Activated CD8-positive, alpha-beta memory T cell treated with anti-CD3 and anti-CD28 coated beads for 48 hours (primary cell): ENCODE measurements around the gene MED27.

Experiments used
- DNase-seq, 3 experiments: peaks; one replicate each; pipeline ENCODE4 v3.0.0-alpha.2; 2020; ENCODE audit warnings: low read depth in 2 of 3, low spot score in 2 of 3

Gene MED27

DNA sequence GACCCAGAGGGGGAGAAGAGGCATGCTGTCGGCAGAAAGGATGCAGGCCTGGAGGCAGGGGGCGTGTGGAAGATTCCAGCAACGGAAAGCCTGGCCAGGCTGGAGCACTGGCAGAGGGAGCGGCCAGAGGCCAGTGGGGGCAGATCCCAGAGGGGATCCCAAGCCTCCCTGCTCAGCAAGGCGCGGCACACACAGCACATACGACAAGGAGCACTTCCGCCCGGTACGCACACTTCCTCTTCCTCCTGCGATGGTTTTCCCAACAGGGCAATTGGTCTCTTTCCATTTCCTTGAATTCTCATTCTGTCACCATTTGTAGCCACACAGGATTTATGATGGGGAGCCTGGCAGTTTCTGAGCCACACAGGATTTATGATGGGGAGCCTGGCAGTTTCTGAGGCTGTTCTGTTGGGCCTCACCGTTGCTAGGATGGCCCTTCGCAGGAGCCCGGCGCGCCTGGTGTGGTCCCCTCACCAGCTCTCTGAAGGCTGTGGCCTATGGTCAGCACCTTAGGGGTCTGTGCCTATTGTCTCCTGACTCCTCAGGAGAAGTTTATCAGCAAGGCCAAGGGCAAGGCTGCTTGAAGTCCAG is 216.3 kb downstream of the MED27 start:
- DNase-seq: no peak

DNA sequence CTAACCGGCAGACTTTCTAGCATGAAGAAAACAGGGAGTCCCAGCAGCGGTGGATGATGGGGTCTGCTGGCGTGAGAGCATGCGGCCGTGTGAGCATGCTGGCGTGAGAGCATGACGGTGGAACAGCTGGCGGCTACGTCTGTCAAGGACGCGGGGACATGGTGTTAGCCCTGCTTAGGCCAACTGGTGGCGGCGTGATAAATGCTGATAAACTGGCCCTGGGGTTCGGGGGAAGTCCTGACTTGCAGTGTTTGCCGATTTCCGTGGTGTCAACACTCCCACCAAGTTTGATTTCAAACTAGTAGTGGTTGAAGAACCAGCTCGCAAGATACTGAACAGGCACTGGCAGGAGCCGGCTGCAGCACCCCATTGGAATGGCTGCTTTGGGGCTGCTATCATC is 217.4 kb downstream of the MED27 start:
- no peak for DNase-seq

DNA sequence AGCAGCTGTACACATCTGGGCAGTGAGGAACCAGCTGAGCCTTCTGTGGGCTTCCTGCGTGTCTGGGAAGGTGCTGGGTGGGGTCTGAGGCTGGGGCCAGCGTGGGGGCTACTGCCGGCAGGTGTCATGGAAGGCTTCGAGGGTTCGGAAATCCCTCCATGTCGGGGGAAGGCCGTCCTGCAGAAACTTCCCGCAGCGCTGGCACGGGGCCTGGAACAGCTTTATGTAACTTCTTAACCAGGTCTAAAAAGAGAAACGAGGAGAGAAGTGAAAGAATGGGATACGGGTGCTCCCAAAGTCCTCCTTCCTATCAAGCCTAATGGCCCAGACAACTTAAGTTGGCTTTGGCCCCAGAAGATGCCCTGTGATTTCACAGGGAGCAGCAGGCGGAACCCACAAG is 219.2 kb downstream of the MED27 start:
- no peak for DNase-seq

DNA sequence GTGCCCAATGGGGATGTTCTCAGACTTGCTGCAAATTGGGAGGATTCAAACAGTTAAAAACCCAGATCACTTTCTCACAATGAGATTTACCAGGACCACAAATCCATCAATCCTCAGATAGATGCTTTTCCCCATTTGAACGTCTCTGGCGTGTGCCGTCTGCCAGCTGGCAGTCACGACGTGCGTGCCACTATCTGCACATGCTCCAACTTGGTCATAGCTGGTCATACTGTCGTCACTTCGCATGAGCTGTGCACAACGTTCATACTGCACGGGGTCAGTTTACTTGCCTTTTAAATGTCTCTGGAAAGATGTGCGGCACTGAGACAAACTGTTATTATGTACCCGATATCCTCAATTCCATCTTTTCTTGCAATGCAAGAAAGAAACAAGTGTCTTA is 221.5 kb downstream of the MED27 start:
- no peak for DNase-seq

DNA sequence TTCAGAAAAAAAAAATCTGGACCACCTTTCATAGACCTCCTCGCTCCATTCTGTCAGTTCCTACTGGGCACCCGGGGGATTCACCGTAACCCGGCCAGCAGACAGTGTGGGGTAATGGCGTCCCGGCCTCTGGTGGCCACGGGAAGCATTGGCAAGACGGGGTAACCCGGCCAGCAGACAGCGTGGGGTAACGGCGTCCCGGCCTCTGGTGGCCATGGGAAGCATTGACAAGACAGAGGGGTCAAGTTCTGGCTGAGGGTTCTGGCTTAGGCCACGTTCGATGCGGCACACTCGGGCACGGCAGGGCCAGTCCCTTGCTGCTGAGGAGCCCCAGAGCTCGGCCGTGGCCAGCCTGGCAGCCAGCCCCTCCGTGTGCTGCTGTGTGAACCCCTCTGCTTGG is 223.6 kb downstream of the MED27 start:
- no peak for DNase-seq

DNA sequence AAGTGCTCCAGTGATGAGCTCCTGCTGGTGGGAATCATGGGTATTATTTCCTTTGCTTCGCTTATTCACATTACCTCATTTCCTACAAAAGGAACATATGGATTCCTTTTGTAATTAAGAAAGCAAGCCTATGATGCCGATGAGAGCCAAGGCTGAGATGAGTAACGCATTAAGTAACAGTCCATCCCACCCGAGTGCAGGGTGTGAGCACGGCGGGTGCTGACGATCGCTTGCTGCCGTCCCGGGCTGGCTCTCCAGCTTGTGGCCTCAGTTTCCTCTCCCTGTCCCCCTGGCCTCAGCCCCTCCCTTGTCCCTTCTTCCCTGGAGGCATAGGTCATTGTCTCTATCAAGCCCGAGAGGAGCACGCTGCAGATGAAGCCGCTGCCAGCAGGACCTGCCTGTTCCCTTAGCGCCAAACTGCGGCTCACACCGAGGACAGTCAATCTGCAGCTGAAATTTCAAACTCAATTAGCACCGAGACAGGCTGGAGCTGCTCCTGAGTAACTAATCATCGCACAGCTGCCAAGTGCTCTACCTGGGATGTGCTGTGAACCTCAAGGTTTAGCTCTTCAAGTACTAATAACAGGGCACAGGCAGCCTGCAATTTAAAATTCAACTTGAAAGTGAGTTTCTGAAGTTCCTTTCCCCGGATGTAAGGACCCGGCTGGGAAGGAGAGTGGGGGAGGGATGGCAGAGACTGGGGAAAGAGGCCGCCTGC is 224.6 kb downstream of the MED27 start:
- no peak for DNase-seq

DNA sequence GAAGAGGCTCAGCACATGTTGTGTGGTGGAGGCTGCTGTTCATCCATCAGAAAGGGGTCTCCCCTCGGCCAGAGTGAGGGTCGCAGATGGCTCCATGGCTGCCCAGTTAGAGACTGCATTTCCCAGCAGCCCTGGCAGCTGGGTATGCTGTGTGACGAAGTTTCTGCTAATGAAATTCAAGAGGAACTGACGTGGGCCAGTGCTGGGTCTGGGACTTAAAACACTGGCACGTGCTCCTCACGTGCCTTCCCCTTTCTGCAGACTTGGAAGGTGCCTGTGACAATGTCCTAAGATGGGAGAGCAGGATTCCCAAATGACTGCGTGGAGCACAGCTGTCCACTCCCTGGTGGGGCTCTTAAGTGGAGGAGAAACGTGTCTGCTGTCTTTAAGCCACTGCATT is 225.3 kb downstream of the MED27 start:
- DNase-seq: no peak

DNA sequence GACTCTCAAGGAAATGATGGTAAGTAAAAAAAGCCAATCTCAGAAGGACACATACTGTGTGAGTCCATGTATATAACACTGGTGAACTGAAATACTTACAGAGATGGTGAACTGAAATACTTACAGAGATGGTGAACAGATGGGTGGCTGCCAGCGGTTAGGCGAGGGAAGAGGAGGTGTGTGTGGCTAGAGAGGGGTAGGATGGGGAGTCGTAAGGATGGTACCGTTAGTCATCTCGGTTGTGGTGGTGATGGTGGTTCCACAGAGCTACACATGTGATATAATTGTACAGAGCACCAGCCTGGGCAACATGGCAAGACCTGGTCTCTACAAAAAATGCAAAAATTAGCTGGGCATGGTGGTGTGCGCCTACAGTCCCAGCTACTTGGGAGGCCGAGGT is 226.2 kb downstream of the MED27 start:
- no peak for DNase-seq

DNA sequence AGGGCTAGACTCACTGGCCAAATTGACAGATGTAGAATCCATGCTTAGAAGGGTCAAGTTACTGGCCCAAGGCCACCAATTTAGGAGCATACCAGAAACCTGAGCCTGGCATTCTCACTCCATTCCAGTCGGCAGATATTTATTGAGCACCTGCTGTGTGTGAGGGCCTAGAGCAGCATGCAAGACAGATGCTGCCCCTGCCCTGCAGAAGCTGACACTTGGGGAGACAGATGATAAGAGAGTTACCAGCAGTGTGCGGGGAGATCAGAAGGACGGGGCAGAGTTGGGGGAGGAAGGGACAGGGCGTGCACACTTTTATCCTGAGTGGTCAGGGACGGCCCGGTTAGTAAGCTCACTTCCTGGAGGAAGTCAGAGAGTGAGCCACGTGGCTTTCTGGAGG is 228.3 kb downstream of the MED27 start:
- DNase-seq: no peak

DNA sequence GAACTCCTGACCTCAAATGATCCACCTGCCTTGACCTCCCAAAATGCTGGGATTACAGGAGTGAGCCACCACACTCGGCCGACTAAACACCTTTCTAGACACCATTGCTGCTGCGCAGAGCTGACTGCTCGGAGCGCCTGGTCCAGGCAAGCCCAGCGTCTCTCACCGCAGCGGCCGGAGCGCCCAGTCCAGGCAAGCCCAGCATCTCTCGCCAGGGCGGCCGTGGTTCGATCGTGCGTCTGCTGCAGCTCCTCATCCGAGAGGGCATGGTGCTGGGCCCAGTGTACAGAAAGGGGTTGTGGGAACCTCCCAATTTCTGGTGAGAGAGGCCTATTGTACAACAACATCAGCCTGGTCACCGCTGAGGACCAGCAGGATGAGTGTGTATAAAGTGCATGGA is 230.3 kb downstream of the MED27 start:
- no peak for DNase-seq

DNA sequence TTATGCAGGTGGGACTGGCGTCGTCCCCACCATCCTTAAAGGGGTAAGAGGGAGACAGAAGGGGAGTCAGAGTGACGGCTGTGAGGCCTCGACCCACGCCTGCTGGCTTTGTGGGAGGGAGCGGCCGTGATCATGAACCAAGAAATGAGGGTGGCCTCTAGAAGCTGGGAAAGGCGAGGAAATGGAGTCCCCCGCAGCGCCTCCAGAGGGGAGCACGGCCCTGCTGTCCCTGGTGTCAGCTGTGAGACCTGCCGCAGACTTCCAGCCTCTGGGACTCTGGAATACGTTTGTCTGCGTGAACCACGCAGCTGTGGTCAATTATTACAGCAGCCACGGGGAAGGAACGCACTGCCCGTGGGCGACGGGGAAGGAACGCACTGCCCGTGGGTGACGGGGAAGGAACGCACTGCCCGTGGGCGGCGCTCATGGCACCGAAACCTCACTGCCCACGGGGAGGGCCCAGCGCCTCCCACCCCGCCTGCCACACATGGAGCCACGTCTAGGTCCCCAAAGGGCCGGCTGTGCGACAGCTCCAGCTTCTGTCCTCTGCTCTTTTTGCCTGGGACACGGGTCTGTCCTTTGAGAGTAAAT is 231.0 kb downstream of the MED27 start:
- no peak for DNase-seq

DNA sequence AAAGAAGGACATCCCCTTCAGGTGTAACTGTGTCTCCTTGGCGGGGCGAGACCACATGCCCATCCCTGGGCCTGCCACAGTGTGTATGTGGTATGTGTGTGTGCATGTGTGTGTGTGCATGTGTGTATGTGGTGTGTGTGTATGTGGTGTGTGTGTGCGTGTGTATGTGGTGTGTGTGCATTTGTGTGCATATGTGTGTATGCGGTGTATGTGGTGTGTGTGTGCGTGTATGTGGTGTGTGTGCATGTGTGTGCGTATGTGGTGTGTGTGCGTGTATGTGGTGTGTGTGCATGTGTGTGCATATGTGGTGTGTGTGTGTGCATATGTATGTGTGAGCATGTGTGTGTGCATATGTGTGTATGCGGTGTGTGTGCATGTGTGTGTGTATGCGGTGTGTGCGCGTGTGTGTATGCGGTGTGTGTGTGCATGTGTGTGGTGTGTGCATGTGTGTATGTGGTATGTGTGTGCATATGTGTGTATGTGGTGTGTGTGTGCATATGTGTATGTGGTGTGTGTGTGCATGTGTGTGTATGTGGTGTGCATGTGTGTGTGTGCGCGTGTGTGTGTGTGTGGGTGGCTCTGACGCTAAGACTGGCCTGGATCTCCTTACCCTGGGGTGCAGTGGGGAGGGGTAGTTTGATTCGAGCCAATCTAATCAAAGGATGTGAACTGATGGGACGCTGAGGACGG is 231.9 kb downstream of the MED27 start:
- DNase-seq: no peak

DNA sequence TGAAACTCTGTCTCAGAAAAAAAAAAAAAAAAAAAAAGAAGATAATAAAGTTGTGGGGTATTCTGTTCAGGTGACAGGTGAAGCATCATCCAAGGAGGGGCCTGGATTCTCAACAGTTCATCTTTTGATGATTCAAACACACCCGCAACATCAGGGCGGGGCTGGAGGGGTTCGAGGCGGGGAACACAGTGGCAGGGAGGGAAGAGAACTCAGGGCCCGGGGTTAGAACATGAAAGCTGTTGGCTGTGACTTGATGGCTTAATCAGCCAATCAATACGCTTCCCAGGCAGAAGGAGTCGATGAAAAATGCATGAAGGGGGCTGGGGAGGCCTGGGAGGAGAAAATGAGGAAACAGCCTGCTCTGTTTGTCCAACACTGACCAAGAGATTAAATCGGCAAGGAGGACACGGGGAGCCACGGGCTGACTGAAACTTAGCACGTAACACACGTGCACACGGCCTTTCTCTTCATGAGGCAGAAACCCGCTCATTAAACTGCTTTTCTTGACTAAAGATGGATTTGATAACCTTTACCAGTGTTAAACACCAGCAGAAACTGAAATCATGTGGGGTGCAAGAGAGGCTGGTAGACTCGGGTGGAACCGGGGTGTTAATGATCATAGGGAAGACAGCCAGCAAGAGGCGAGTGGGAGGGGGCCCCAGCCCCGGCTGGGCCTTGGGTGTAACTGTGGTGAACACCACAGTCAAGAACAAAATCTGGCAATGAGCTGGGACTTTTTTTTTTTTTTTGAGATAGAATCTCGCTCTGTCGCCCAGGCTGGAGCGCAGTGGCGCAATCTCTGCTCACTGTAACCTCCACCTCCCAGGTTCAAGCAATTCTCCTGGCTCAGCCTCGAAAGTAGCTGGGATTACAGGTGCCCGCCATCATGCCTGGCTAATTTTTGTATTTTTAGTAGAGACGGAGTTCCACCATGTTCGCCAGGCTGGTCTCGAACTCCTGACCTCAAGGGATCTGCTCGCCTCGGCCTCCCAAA is 234.1 kb downstream of the MED27 start:
- DNase-seq: no peak

DNA sequence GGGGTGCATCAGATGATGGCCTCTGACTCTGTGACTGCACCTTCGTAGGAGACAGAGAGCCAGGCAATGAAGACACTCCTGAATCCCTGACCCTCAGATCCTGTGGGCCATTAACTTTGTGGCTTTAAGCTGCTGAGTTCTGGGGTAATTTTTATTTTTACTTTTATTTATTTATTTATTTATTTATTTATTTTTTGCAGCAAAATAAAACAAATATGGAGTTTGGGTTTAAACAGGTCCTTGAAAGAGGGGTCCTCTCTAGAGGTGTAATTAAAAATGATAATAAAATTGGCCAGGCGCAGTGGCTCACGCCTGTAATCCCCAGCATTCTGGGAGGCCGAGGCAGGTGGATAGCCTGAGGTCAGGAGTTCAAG is 234.9 kb downstream of the MED27 start:
- DNase-seq: no peak

DNA sequence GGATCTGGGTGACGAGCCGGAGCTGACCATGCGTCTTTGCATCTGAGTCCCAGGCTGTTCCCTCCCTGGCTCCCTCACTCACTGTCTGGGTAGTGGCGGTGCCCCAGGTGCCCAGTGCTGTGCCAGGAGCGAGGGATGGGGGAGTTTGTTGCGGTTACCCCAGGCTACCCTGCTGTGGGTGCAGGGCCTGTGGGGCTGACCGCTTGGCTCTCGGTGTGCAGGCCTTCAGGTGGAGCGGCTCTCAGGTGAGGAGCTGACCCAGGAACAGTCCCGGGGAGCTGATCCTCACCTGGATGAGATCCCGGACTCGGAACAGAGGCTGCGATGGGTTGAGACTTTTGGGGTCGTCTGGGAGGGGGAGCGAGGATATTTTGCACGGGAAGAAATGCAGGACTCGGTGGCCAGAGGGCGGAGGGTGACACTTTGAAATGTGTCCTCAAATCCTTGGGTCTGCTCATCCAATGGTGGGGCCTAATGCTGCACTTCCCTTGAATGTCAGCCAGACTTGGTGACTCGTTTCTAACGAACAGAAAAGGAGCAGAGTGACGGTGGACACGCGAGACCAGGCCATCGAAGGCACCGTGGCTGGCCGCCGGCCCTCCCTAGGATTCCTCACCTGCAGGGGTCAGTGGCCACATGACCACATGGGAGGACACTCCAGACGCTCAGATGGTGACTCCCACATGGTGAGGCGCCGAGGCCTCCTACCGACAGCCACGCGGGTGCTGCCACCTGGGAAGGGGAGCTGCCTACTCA is 235.5 kb downstream of the MED27 start:
- DNase-seq: no peak

DNA sequence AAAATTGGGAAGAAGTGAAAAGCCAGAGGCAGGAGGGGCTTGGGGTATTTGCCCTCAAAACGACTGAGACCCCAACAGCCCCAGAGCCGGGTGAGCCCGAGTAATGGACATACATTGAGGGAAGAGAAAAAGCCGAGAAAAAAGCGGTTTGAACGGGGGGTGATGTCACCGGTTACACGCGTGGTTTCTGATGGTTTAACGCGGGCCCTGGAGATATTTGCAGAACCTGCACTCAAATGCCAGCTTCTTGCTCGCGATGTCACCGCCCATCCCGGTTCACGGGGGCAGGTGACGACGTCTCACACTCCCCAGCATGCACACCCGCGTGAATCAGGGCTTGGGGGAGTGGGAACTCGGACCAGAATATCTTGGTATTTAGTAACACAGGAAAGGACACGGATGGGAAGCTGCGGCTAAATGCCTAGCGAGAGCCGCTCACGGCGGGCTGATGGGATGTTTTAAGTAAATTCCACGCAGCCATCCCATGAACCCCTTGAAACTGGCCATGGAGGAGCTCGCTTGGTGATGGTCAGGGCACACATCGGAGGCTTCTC is 237.8 kb downstream of the MED27 start:
- no peak for DNase-seq

DNA sequence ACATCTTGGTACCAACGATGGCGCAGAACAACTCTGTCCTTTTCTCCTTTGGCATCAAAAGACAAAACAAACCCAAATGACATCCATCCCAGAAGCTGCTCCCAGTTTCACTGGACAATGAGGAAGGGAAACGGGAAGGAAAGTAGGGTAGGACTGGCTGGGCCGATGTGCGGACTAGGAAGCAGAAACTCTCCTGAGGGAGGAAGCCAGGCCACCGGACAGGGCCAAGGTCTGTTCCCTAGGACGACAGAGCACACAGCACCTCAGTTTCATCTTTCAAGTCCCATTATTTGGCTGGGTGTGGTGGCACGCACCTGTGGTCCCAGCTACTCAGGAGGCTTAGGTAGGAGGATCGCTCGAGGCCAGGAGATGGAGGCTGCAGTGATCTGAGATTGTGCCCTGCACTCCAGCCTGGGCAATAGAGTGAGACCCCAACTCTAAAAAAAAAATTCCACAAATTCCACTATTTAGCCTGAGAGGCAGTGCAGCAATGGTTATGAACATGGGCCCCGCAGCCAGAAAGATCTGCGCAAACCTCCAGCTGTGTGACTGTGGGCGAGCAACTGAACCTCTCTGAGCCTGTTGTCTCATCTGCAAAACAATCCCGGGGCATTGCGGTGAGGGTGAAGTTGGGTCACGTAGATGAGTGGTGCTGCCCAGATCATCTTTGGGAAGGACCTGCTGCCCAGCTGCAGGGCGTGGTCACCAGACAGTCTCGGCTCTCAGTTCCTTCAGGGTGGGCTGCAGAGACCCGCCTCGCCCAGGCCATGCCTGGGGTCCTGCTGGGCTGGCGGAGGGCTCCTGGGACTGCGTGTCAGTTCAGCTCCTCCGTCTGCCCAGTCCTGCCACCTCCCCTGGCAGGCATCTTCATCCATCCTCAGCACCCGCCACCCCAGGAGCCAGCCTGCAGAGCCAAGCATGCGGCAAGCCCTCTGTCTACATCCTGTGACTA is 238.6 kb downstream of the MED27 start:
- no peak for DNase-seq

DNA sequence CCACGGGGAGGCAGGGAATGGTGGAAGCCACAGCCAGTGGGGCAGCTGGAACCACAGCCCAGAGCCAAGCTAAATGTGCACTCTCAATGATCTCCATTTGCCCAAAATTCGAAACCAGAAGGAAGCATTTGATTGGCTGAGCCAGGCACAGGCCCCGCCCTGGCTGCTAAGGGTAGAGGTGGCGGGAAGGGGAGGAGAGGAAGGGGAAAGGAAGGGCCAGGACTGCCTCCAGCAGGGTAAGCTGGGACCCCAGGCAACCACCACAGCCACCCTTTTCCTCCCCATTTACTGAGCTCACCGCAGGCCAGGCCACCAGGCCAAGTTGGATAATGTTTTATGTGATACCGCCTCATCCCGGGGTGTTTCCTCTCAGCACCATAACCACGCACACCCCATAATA is 239.4 kb downstream of the MED27 start:
- no peak for DNase-seq
